SK-N-MC (cell line): Measurements from ENCODE around the gene DPYD.

Experiments
- DNase-seq: peaks from one replicate; pipeline ENCODE4 v3.0.0-alpha.2; 2011; ENCODE audit warnings: low read depth, low spot score
- H3K27ac ChIP-seq: fragments of 200-600 bp; sonication (generic); 2 replicates; pipeline ENCODE4 v1.5.1; 2016; ENCODE audit warnings: mixed run types
- H3K36me3 ChIP-seq: fragments of 200-600 bp; sonication (generic); 2 replicates; pipeline ENCODE4 v1.6.1; 2017; ENCODE audit warnings: antibody characterized with exemption, low read length, mixed read lengths; ENCODE audit not compliant: insufficient read depth
- H3K4me3 ChIP-seq: fragments of 200-600 bp; sonication (generic); 2 replicates; pipeline ENCODE4 v1.5.1; 2016
- H3K9ac ChIP-seq: fragments of 200-600 bp; sonication (generic); 2 replicates; pipeline ENCODE4 v1.8.0; 2017; ENCODE audit warnings: mixed run types, mixed read lengths; ENCODE audit not compliant: insufficient read length
- H3K9me3 ChIP-seq: fragments of 200-600 bp; sonication (generic); 2 replicates; pipeline ENCODE4 v1.6.1; 2017; ENCODE audit warnings: low read depth, mild to moderate bottlenecking, antibody characterized with exemption, low read length, moderate library complexity, mixed read lengths
- EZH2 ChIP-seq: fragments of 200-600 bp; sonication (generic); IDR thresholded peaks from one replicate; pipeline ENCODE4 v1.6.1; 2017; ENCODE audit warnings: antibody characterized with exemption
- FOXP2 ChIP-seq: optimal IDR thresholded peaks from 2 replicates; pipeline ENCODE3; 2011; ENCODE audit warnings: mild to moderate bottlenecking, moderate library complexity; ENCODE audit not compliant: insufficient read depth; ENCODE audit errors: extremely low read length, control extremely low read depth
- POLR2AphosphoS5 ChIP-seq: IDR thresholded peaks from 2 replicates; pipeline ENCODE4 v1.6.1; 2012; ENCODE audit warnings: mild to moderate bottlenecking, low read depth, low read length, borderline replicate concordance

The DPYD gene

GRCh38 chr1:97038410-97038809 is 882.4 kb downstream of the DPYD start:
- H3K36me3 ChIP-seq = no peaks in the 10 kb centered on the region
- TF ChIP-seq FOXP2 = no peak
- H3K9me3 ChIP-seq = peaks cover 9% of the 10 kb centered on the region; the same call in 1 of the 2 replicates
- DNase-seq = no peak
- H3K9ac ChIP-seq = no peak overlapping the region
- H3K27ac ChIP-seq = no peak overlapping the region
- no peak overlapping the region for H3K4me3 ChIP-seq

- Histone ChIP-seq H3K4me3 (no peak overlapping the region), H3K27ac (peak overlapping the region; percentile 77), H3K9ac (no peak overlapping the region), H3K36me3 (no peaks in the 10 kb centered on the region), H3K9me3 (peaks cover 5% of the 10 kb centered on the region; the same call in 1 of the 2 replicates)
- no peak for DNase-seq
- TF ChIP-seq EZH2 = no peak
- TF ChIP-seq FOXP2 = no peak
- TF ChIP-seq POLR2AphosphoS5 = no peak
Observed at GRCh38 chr1:97034651-97035050, 886.2 kb downstream of the DPYD start.

GRCh38 chr1:97033949-97034348 is 886.9 kb downstream of the DPYD start:
- TF ChIP-seq POLR2AphosphoS5 = no peak
- TF ChIP-seq FOXP2 = no peak
- TF ChIP-seq EZH2 = no peak

More at GRCh38 chr1:97033949-97034348, 886.9 kb downstream of the DPYD start:
- no peak for DNase-seq
- peak overlapping the region; percentile 77 for H3K27ac ChIP-seq
- H3K36me3 ChIP-seq = no peaks in the 10 kb centered on the region
- no peak overlapping the region for H3K9ac ChIP-seq
- H3K4me3 ChIP-seq = no peak overlapping the region
- H3K9me3 ChIP-seq = peaks cover under 1% of the 10 kb centered on the region; the same call in 1 of the 2 replicates
